Measurements from ENCODE around the gene P2RY2. TPM values are rescaled to one million over a fixed set of nuclear protein-coding genes. Genes with fewer than 3 reads are reported as not detected.

Gene P2RY2
- total and polyA plus RNA-seq, 2 of the 8 experiments (the other 6 are each of a cell fraction or from before 2014, with no cell fraction given), result 1.0 to 1.5 TPM

- H3K4me2 ChIP-seq (ENCODE audit: insufficient read depth in 1 of 2, low read depth in 2 of 2, low read length in 2 of 2), result no peak overlapping the region
- CTCF ChIA-PET (ENCODE audit: partially characterized antibody), result interaction anchor here (0.9 to 14.5 kb wide), 5 partner anchors 9 to 360 kb away, joined by 3 to 451 read pairs (median 7); no protein-coding TSS in a partner anchor
- DNase-seq (ENCODE audit: low read depth in 1 of 2, low spot score in 2 of 2) (no peak), FAIRE-seq (no peak)
- no peak overlapping the region for H4K5ac ChIP-seq (ENCODE audit: insufficient read length, low read depth, low read length)
- no peak overlapping the region; the same call in 1 of the 2 replicates for H3K18ac ChIP-seq (ENCODE audit: extremely low read depth, low read length)
- H4K8ac ChIP-seq (ENCODE audit: extremely low read depth, insufficient read depth, low read length), result no peak overlapping the region
- no peaks in the 10 kb centered on the region for H3K23me2 ChIP-seq (ENCODE audit: low read depth, low read length)
- H4K91ac ChIP-seq (replicated peaks; ENCODE audit: insufficient read length, low read length), result no peak overlapping the region
- H2AK5ac ChIP-seq (ENCODE audit: low read depth, low read length), result no peak overlapping the region
- H2BK20ac ChIP-seq (ENCODE audit: low read length), result no peak overlapping the region
- H2BK12ac ChIP-seq (ENCODE audit: low read depth, low read length), result no peak overlapping the region
- no peaks in the 10 kb centered on the region for H3K27me3 ChIP-seq (replicated peaks in 1 of 4; ENCODE audit: control insufficient read depth in 3 of 4, extremely low read depth in 1 of 4, insufficient read depth in 3 of 4, low read length in 3 of 4)
- H3K23ac ChIP-seq (ENCODE audit: insufficient read length), result no peak overlapping the region
- H3K4me1 ChIP-seq (replicated peaks in 1 of 4; ENCODE audit: control insufficient read depth in 3 of 4, insufficient read depth in 4 of 4, low read length in 3 of 4), result no peaks in the 10 kb centered on the region
- H2BK5ac ChIP-seq (ENCODE audit: low read depth, low read length), result no peak overlapping the region; the same call in none of the 2 replicates
- H3K4ac ChIP-seq (replicated peaks; ENCODE audit: insufficient read length, low read depth, low read length), result no peak overlapping the region
- H3K56ac ChIP-seq (replicated peaks; ENCODE audit: insufficient read length, low read depth, low read length), result no peak overlapping the region
- WGBS, 2 experiments (ENCODE audit: extremely low coverage in 1 of 2, insufficient coverage in 1 of 2, insufficient read length in 1 of 2, insufficient replicate concordance in 2 of 2, low coverage in 1 of 2, low lambda C conversion rate in 2 of 2, missing lambda C conversion rate in 1 of 2), result 92% methylated on average over 5 of the region's 5 CpGs; no CpG with 5 or more reads in 1 of the 2 experiments
- POLR2A ChIA-PET (ENCODE audit: partially characterized antibody), result no interaction called here
- H3K36me3 ChIP-seq (ENCODE audit: control insufficient read depth in 2 of 4, insufficient read depth in 4 of 4, low read length in 3 of 4), result no peaks in the 10 kb centered on the region
- H2BK15ac ChIP-seq (ENCODE audit: low read length), result 0 out of 2 replicates have a peak overlapping the region, but pooled peaks have one; percentile 61
- no peak overlapping the region for H3K4me3 ChIP-seq (ENCODE audit: extremely low read depth in 1 of 4, insufficient read depth in 2 of 4, low read depth in 3 of 4, low read length in 4 of 4)
- no peaks in the 10 kb centered on the region for H4K20me1 ChIP-seq (replicated peaks in 1 of 2; ENCODE audit: control insufficient read depth in 1 of 2, insufficient read depth in 2 of 2, low read length in 2 of 2)
- no peak overlapping the region for H3K27ac ChIP-seq (ENCODE audit: low read depth, low read length)
- no peak overlapping the region for H3K14ac ChIP-seq (ENCODE audit: insufficient read length)
- H3K9me3 ChIP-seq (ENCODE audit: insufficient read depth in 2 of 2, low read depth in 1 of 2, low read length in 1 of 2), result no peaks in the 10 kb centered on the region
- no peak overlapping the region for H3K9ac ChIP-seq (replicated peaks in 1 of 4; ENCODE audit: extremely low read depth in 1 of 4, low read depth in 3 of 4, low read length in 3 of 4)
- H2BK120ac ChIP-seq (replicated peaks; ENCODE audit: low read depth, low read length), result no peak overlapping the region
- H3K79me2 ChIP-seq (ENCODE audit: control insufficient read depth in 1 of 2, insufficient read depth in 2 of 2, low read length in 2 of 2), result no peaks in the 10 kb centered on the region
- H2AFZ ChIP-seq (ENCODE audit: low read length), result no peak overlapping the region
- H3K79me1 ChIP-seq (ENCODE audit: low read depth, low read length), result no peaks in the 10 kb centered on the region
Observed at GRCh38 chr11:73189723-73190556, 28.1 kb upstream of the P2RY2 start.
